ENCODE measurements around the gene PTPN20. TPM values are rescaled to one million over a fixed set of nuclear protein-coding genes. Genes with fewer than 3 reads are reported as not detected.
"Not testable (repeated sequence)": the region's sequence is repeated elsewhere in the genome, so short reads cannot be mapped to it uniquely, and the experiment has no call there.

PTPN20 gene
- total RNA-seq (1 to 10 TPM; 4.8 to 8.2 TPM), polyA plus RNA-seq (1 to 10 TPM; 1.7 to 5.9 TPM)
- long read RNA-seq, donor 1: 0 reads
- long read RNA-seq, donor 2, partial matches to known transcripts: 0 of 6 reads
- long read RNA-seq, donor 2, other reads (novel, unspliced or antisense): 5 of 6 reads

GRCh38 chr10:46911144-46911876 is at the start of gene PTPN20:
Gene PTPN20, plus strand, starts transcription at chr10:46911428. Its CDS starts 21,072 bp downstream, at chr10:46932500.
- H3K4me3 ChIP-seq (ENCODE audit: low read length in 2 of 2); H3K36me3 ChIP-seq (ENCODE audit: control insufficient read depth in 1 of 2, insufficient read depth in 2 of 2, low read length in 1 of 2); H3K27ac ChIP-seq (ENCODE audit: low read depth in 1 of 2, low read length in 2 of 2); H3K9me3 ChIP-seq (ENCODE audit: control insufficient read depth, low read length); intact Hi-C loops (cut with DNase I); H3K27me3 ChIP-seq (ENCODE audit: control insufficient read depth in 1 of 2, insufficient read depth in 2 of 2, low read length in 1 of 2); H3K4me1 ChIP-seq (ENCODE audit: control insufficient read depth in 1 of 2, insufficient read depth in 2 of 2, low read length in 2 of 2): not testable (repeated sequence)
- peak; percentile 71 to 81 for DNase-seq
- peak; percentile 83 for ATAC-seq (ENCODE audit: low FRiP score)
- WGBS, 2 donors: 7 to 8% methylated on average over 19 to 23 of the region's 50 CpGs

- intact Hi-C loops (cut with DNase I); H3K27me3 ChIP-seq (ENCODE audit: control insufficient read depth in 1 of 2, insufficient read depth in 2 of 2, low read length in 1 of 2); H3K27ac ChIP-seq (ENCODE audit: low read depth in 1 of 2, low read length in 2 of 2); ATAC-seq (ENCODE audit: low FRiP score); H3K4me1 ChIP-seq (ENCODE audit: control insufficient read depth in 1 of 2, insufficient read depth in 2 of 2, low read length in 2 of 2); H3K36me3 ChIP-seq (ENCODE audit: control insufficient read depth in 1 of 2, insufficient read depth in 2 of 2, low read length in 1 of 2); H3K4me3 ChIP-seq (ENCODE audit: low read length in 2 of 2); H3K9me3 ChIP-seq (ENCODE audit: control insufficient read depth, low read length); DNase-seq: not testable (repeated sequence)
Measured at GRCh38 chr10:46869716-46870115, 41.5 kb upstream of the PTPN20 start.

- intact Hi-C loops (cut with DNase I); H3K4me3 ChIP-seq (ENCODE audit: low read length in 2 of 2); H3K4me1 ChIP-seq (ENCODE audit: control insufficient read depth in 1 of 2, insufficient read depth in 2 of 2, low read length in 2 of 2); H3K27ac ChIP-seq (ENCODE audit: low read depth in 1 of 2, low read length in 2 of 2); H3K36me3 ChIP-seq (ENCODE audit: control insufficient read depth in 1 of 2, insufficient read depth in 2 of 2, low read length in 1 of 2); H3K9me3 ChIP-seq (ENCODE audit: control insufficient read depth, low read length); H3K27me3 ChIP-seq (ENCODE audit: control insufficient read depth in 1 of 2, insufficient read depth in 2 of 2, low read length in 1 of 2); DNase-seq: not testable (repeated sequence)
- ATAC-seq (ENCODE audit: low FRiP score): peak; percentile 44
- WGBS, 2 donors: 92 to 94% methylated on average over 4 of the region's 4 CpGs
Measured at GRCh38 chr10:46871583-46871982, 39.6 kb upstream of the PTPN20 start.

GRCh38 chr10:46875304-46875703 is 35.9 kb upstream of the PTPN20 start:
- H3K36me3 ChIP-seq (ENCODE audit: control insufficient read depth in 1 of 2, insufficient read depth in 2 of 2, low read length in 1 of 2); H3K4me1 ChIP-seq (ENCODE audit: control insufficient read depth in 1 of 2, insufficient read depth in 2 of 2, low read length in 2 of 2); H3K27ac ChIP-seq (ENCODE audit: low read depth in 1 of 2, low read length in 2 of 2); H3K9me3 ChIP-seq (ENCODE audit: control insufficient read depth, low read length); DNase-seq; intact Hi-C loops (cut with DNase I); H3K4me3 ChIP-seq (ENCODE audit: low read length in 2 of 2); H3K27me3 ChIP-seq (ENCODE audit: control insufficient read depth in 1 of 2, insufficient read depth in 2 of 2, low read length in 1 of 2); ATAC-seq (ENCODE audit: low FRiP score): not testable (repeated sequence)
- WGBS, 2 donors: 62 to 71% methylated on average over 2 to 4 of the region's 6 CpGs

GRCh38 chr10:46876773-46877172 is 34.5 kb upstream of the PTPN20 start:
- H3K9me3 ChIP-seq (ENCODE audit: control insufficient read depth, low read length); H3K4me1 ChIP-seq (ENCODE audit: control insufficient read depth in 1 of 2, insufficient read depth in 2 of 2, low read length in 2 of 2); DNase-seq; intact Hi-C loops (cut with DNase I); H3K27me3 ChIP-seq (ENCODE audit: control insufficient read depth in 1 of 2, insufficient read depth in 2 of 2, low read length in 1 of 2); H3K27ac ChIP-seq (ENCODE audit: low read depth in 1 of 2, low read length in 2 of 2); H3K36me3 ChIP-seq (ENCODE audit: control insufficient read depth in 1 of 2, insufficient read depth in 2 of 2, low read length in 1 of 2); H3K4me3 ChIP-seq (ENCODE audit: low read length in 2 of 2): not testable (repeated sequence)
- 91 to 95% methylated on average over 4 of the region's 5 CpGs for WGBS, 2 donors
- ATAC-seq (ENCODE audit: low FRiP score): peak; percentile 58

GRCh38 chr10:46878761-46879160 is 32.5 kb upstream of the PTPN20 start:
- intact Hi-C loops (cut with DNase I); ATAC-seq (ENCODE audit: low FRiP score): not testable (repeated sequence)

GRCh38 chr10:46890813-46891611 is 20.2 kb upstream of the PTPN20 start:
- H3K4me1 ChIP-seq (ENCODE audit: control insufficient read depth in 1 of 2, insufficient read depth in 2 of 2, low read length in 2 of 2); H3K36me3 ChIP-seq (ENCODE audit: control insufficient read depth in 1 of 2, insufficient read depth in 2 of 2, low read length in 1 of 2); DNase-seq; ATAC-seq (ENCODE audit: low FRiP score); H3K4me3 ChIP-seq (ENCODE audit: low read length in 2 of 2); H3K27ac ChIP-seq (ENCODE audit: low read depth in 1 of 2, low read length in 2 of 2); H3K27me3 ChIP-seq (ENCODE audit: control insufficient read depth in 1 of 2, insufficient read depth in 2 of 2, low read length in 1 of 2); intact Hi-C loops (cut with DNase I); H3K9me3 ChIP-seq (ENCODE audit: control insufficient read depth, low read length): not testable (repeated sequence)
- WGBS, 2 donors: 41 to 49% methylated on average over 8 to 9 of the region's 11 CpGs

More at GRCh38 chr10:46878761-46879160, 32.5 kb upstream of the PTPN20 start:
- H3K36me3 ChIP-seq (ENCODE audit: control insufficient read depth in 1 of 2, insufficient read depth in 2 of 2, low read length in 1 of 2); H3K27me3 ChIP-seq (ENCODE audit: control insufficient read depth in 1 of 2, insufficient read depth in 2 of 2, low read length in 1 of 2); DNase-seq; H3K4me1 ChIP-seq (ENCODE audit: control insufficient read depth in 1 of 2, insufficient read depth in 2 of 2, low read length in 2 of 2); H3K4me3 ChIP-seq (ENCODE audit: low read length in 2 of 2); H3K27ac ChIP-seq (ENCODE audit: low read depth in 1 of 2, low read length in 2 of 2); H3K9me3 ChIP-seq (ENCODE audit: control insufficient read depth, low read length): not testable (repeated sequence)
- WGBS, 2 donors: 68 to 77% methylated on average over 7 of the region's 7 CpGs

GRCh38 chr10:46896762-46897692 is 14.2 kb upstream of the PTPN20 start:
- H3K27me3 ChIP-seq (ENCODE audit: control insufficient read depth in 1 of 2, insufficient read depth in 2 of 2, low read length in 1 of 2); H3K4me1 ChIP-seq (ENCODE audit: control insufficient read depth in 1 of 2, insufficient read depth in 2 of 2, low read length in 2 of 2); H3K9me3 ChIP-seq (ENCODE audit: control insufficient read depth, low read length); intact Hi-C loops (cut with DNase I); DNase-seq; H3K4me3 ChIP-seq (ENCODE audit: low read length in 2 of 2); H3K27ac ChIP-seq (ENCODE audit: low read depth in 1 of 2, low read length in 2 of 2); ATAC-seq (ENCODE audit: low FRiP score); H3K36me3 ChIP-seq (ENCODE audit: control insufficient read depth in 1 of 2, insufficient read depth in 2 of 2, low read length in 1 of 2): not testable (repeated sequence)
- WGBS, 2 donors: 69 to 79% methylated on average over 5 to 7 of the region's 7 CpGs
